Panc1 (cell line): Measurements from ENCODE around the gene GPSM1. TPM values are rescaled to one million over a fixed set of nuclear protein-coding genes. Genes with fewer than 3 reads are reported as not detected.

Source experiments
- ATAC-seq: fragments of 200-7000 bp; cut with Tn5 transposase; 2 replicates; pipeline ENCODE4 v1.9.1; 2020; ENCODE audit warnings: mild to moderate bottlenecking, moderate library complexity
- BruUV-seq: library from RNA; stranded (reverse); fragments of 400-500 nt; replicated peaks from 2 replicates; lab custom pipeline; 2021; lab: Mats Ljungman, UMichigan
- CTCF ChIA-PET: fragments of 300-600 bp; sonication (Branson Sonifier 250); formaldehyde crosslinking; loops from one replicate; lab custom pipeline; 2022; ENCODE audit warnings: antibody characterized with exemption; lab: Charles Lee
- POLR2A ChIA-PET: fragments of 300-600 bp; sonication (Branson Sonifier 250); formaldehyde crosslinking; loops from one replicate; lab custom pipeline; 2022; ENCODE audit warnings: antibody characterized with exemption; lab: Charles Lee
- DNase-seq: peaks from one replicate; pipeline ENCODE4 v3.0.0-alpha.2; 2010; ENCODE audit warnings: low read depth, low spot score
- H3K27ac ChIP-seq: 2 replicates; pipeline ENCODE4 v1.5.1; 2011; ENCODE audit warnings: mild to moderate bottlenecking, low read length, inconsistent platforms
- H3K27me3 ChIP-seq: fragments of 200-500 bp; sonication (Bioruptor generic); 2 replicates; pipeline ENCODE4 v1.6.0; 2014; ENCODE audit warnings: low read length, inconsistent platforms; ENCODE audit not compliant: control insufficient read depth, insufficient read depth
- H3K36me3 ChIP-seq: fragments of 200-500 bp; sonication (Bioruptor generic); 2 replicates; pipeline ENCODE4 v1.5.1; 2014; ENCODE audit warnings: inconsistent platforms, mild to moderate bottlenecking, low read length, moderate library complexity; ENCODE audit not compliant: control insufficient read depth, insufficient read depth
- H3K4me1 ChIP-seq: 2 replicates; pipeline ENCODE4 v1.5.1; 2011; ENCODE audit warnings: inconsistent platforms, mild to moderate bottlenecking, low read length, moderate library complexity; ENCODE audit not compliant: control insufficient read depth, insufficient read depth
- H3K4me3 ChIP-seq, 2 experiments: 2 replicates each; pipeline ENCODE4 v1.5.1; 2011 to 2012; ENCODE audit warnings: low read depth in 2 of 2, low read length in 2 of 2, mild to moderate bottlenecking in 2 of 2, inconsistent platforms in 1 of 2, moderate library complexity in 1 of 2
- H3K9me3 ChIP-seq: fragments of 200-500 bp; sonication (Bioruptor generic); 2 replicates; pipeline ENCODE4 v1.5.1; 2014; ENCODE audit warnings: low read depth, mild to moderate bottlenecking, inconsistent platforms, low read length, moderate library complexity; ENCODE audit not compliant: control insufficient read depth, insufficient read depth
- CTCF ChIP-seq: fragments of 450-650 bp; IDR thresholded peaks from 2 replicates; pipeline ENCODE4 v1.5.1; 2017; ENCODE audit warnings: mild to moderate bottlenecking
- POLR2AphosphoS5 ChIP-seq: IDR thresholded peaks from 2 replicates; pipeline ENCODE4 v1.6.1; 2012; ENCODE audit warnings: mild to moderate bottlenecking, low read depth, low read length, moderate library complexity
- SIN3A ChIP-seq: IDR thresholded peaks from 2 replicates; pipeline ENCODE4 v1.6.1; 2012; ENCODE audit warnings: low read depth, mild to moderate bottlenecking, low read length, moderate library complexity, borderline replicate concordance; ENCODE audit not compliant: insufficient read depth
- TCF7L2 ChIP-seq: IDR thresholded peaks from 2 replicates; pipeline ENCODE4 v1.6.1; 2011; ENCODE audit warnings: mild to moderate bottlenecking, low read depth, low read length, inconsistent platforms
- in situ Hi-C: cut with HindIII; loops from 2 replicates; pipeline ENCODE4 v1.10.0; 2016; ENCODE audit warnings: low sequenced_read_pairs, low pct_unique_long_range_greater_than_20kb
- intact Hi-C: fragments of 100-400 bp; cut with micrococcal nuclease; formaldehyde crosslinking; loops from one replicate; pipeline ENCODE4 v1.10.0; 2022; ENCODE audit not compliant: unreplicated experiment
- total RNA-seq: library from RNA; stranded (reverse); gene quantifications from one replicate; pipeline ENCODE4 v1.2.1, GENCODE V29; 2021; ENCODE audit not compliant: unreplicated experiment
- TF ChIP-seq, protein P1 (sequence below), 2 experiments: IDR thresholded peaks; 2 replicates each; pipeline ENCODE4 v1.6.1; 2011 to 2012; ENCODE audit warnings: low read depth in 2 of 2, control low read depth in 1 of 2, low read length in 1 of 2, mild to moderate bottlenecking in 1 of 2, moderate library complexity in 1 of 2; ENCODE audit not compliant: insufficient read depth in 1 of 2

GPSM1 gene
- total RNA-seq, 1 experiment from 2014 or later = 14.2 TPM

GRCh38 chr9:136399176-136400037 is 72.1 kb downstream of the GPSM1 start:
- H3K36me3 ChIP-seq = peaks cover under 1% of the 10 kb centered on the region

DNA sequence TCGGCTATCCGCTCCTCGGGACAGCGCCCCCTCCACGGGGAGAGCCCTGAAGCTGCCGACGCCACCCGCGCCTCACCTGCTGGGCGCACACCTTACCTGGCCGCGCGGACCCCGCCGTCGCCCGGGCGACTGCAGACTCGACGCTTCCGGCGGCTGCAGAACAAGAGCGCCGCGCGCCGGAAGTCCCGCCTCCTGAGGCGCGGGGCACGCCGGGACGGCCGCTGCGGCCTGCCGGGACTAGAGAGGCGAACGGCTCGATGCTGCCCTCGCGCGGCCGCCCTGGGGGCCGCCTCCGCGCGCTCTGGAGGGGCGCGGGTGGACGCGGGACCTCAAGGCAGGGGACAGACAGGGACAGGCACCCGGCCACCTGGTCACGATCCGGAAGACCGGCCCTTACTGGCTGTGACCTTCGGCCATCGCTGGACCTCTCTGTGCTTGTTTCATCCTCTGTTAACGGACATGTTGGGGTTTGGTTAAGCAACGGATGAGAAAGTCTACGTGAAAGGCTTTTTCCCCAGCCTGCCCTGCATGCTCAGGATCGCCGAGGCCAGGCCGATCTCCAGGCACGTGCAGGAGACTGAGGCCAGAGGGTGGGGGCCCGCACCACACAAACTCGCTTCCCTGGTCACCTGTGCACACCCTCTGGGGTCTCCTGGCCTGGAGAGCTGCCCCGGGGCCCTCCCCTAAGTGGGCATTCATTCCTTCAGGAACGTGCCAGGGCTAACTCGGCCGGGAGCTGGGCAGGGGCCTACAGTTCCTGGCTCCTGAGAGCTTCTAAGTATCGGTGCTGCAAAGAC is 72.9 kb downstream of the GPSM1 start, which contains the start of gene SNAPC4:
TSS of gene SNAPC4 (minus strand) at position 133 of the 797 bp plus-strand sequence. CDS start 1,742 bp downstream, outside the sequence.
- ChIA-PET CTCF (interaction anchor here (0.6 to 0.7 kb wide), 2 partner anchors 55 to 61 kb away, joined by 3 read pairs; no protein-coding TSS in a partner anchor), POLR2A (no interaction called here)
- DNase-seq = peak; percentile 17
- Histone ChIP-seq H3K4me1 (peaks cover 9% of the 10 kb centered on the region; the same call in 1 of the 2 replicates), H3K36me3 (peaks cover 2% of the 10 kb centered on the region), H3K4me3 (peak within 1 kb of the TSS; percentile 76 to 79), H3K27ac (peak within 1 kb of the TSS; percentile 74), H3K27me3 (no peaks in the 10 kb centered on the region), H3K9me3 (no peaks in the 10 kb centered on the region)
- in situ Hi-C loops = no loop called here
- intact Hi-C loops = no loop called here
- ATAC-seq = peak; percentile 92
- BruUV-seq = no TSS peak
- TF ChIP-seq CTCF (peak; percentile 95), TCF7L2 (peak; percentile 97), POLR2AphosphoS5 (peak; percentile 65)
- TF ChIP-seq, protein P1, sequence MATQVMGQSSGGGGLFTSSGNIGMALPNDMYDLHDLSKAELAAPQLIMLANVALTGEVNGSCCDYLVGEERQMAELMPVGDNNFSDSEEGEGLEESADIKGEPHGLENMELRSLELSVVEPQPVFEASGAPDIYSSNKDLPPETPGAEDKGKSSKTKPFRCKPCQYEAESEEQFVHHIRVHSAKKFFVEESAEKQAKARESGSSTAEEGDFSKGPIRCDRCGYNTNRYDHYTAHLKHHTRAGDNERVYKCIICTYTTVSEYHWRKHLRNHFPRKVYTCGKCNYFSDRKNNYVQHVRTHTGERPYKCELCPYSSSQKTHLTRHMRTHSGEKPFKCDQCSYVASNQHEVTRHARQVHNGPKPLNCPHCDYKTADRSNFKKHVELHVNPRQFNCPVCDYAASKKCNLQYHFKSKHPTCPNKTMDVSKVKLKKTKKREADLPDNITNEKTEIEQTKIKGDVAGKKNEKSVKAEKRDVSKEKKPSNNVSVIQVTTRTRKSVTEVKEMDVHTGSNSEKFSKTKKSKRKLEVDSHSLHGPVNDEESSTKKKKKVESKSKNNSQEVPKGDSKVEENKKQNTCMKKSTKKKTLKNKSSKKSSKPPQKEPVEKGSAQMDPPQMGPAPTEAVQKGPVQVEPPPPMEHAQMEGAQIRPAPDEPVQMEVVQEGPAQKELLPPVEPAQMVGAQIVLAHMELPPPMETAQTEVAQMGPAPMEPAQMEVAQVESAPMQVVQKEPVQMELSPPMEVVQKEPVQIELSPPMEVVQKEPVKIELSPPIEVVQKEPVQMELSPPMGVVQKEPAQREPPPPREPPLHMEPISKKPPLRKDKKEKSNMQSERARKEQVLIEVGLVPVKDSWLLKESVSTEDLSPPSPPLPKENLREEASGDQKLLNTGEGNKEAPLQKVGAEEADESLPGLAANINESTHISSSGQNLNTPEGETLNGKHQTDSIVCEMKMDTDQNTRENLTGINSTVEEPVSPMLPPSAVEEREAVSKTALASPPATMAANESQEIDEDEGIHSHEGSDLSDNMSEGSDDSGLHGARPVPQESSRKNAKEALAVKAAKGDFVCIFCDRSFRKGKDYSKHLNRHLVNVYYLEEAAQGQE (IDR thresholded peaks at IDR 0.05; ENCODE audit: insufficient read depth in 1 of 2, low read depth in 2 of 2, low read length in 1 of 2) = 0 out of 4 replicates have a peak, but pooled peaks of 1 of the 2 experiments have one; percentile 30

More at GRCh38 chr9:136399176-136400037, 72.1 kb downstream of the GPSM1 start:
- DNase-seq (no peak), ATAC-seq (peak; percentile 15)
- H3K4me3 ChIP-seq = peak overlapping the region; percentile 76 to 79
- peak overlapping the region; percentile 74 for H3K27ac ChIP-seq
- ChIA-PET POLR2A (no interaction called here), CTCF (no interaction called here)
- no TSS peak for BruUV-seq
- no peak for TF ChIP-seq POLR2AphosphoS5
- TF ChIP-seq, protein P1 (IDR thresholded peaks at IDR 0.05; ENCODE audit: insufficient read depth in 1 of 2, low read depth in 2 of 2, low read length in 1 of 2) = no peak
- no peak for TF ChIP-seq CTCF
- TF ChIP-seq TCF7L2 = no peak
- TF ChIP-seq SIN3A = no peak
- peaks cover 9% of the 10 kb centered on the region; the same call in 1 of the 2 replicates for H3K4me1 ChIP-seq
- no peaks in the 10 kb centered on the region for H3K27me3 ChIP-seq
- in situ Hi-C loops = no loop called here
- intact Hi-C loops = no loop called here
- no peaks in the 10 kb centered on the region for H3K9me3 ChIP-seq
